Activated naive CD8-positive, alpha-beta T cell treated with anti-CD3 and anti-CD28 coated beads, Interleukin-2, amount 50 U/mL, for 24 hours (primary cell): ENCODE results near the gene MOV10L1.

Experiments used
- ATAC-seq: fragments of 150-1000 bp; cut with Tn5 transposase; one replicate; pipeline ENCODE4 v1.10.0; 2021
- DNase-seq: peaks from one replicate; pipeline ENCODE4 v3.0.0; 2021
- H3K27ac Mint-ChIP-seq: one replicate; pipeline ENCODE4 v1.8.0; 2021; ENCODE audit warnings: mild to moderate bottlenecking, mixed read lengths
- H3K27me3 Mint-ChIP-seq: one replicate; pipeline ENCODE4 v1.8.0; 2021; ENCODE audit warnings: mixed read lengths
- H3K36me3 Mint-ChIP-seq: one replicate; pipeline ENCODE4 v1.8.0; 2021; ENCODE audit warnings: low read depth, mixed read lengths
- H3K4me1 Mint-ChIP-seq: one replicate; pipeline ENCODE4 v1.8.0; 2021; ENCODE audit warnings: mixed read lengths
- H3K4me3 Mint-ChIP-seq: one replicate; pipeline ENCODE4 v1.8.0; 2021; ENCODE audit warnings: mild to moderate bottlenecking, moderate library complexity, mixed read lengths
- H3K9me3 Mint-ChIP-seq: one replicate; pipeline ENCODE4 v1.8.0; 2021; ENCODE audit warnings: mixed read lengths

Gene MOV10L1

DNA sequence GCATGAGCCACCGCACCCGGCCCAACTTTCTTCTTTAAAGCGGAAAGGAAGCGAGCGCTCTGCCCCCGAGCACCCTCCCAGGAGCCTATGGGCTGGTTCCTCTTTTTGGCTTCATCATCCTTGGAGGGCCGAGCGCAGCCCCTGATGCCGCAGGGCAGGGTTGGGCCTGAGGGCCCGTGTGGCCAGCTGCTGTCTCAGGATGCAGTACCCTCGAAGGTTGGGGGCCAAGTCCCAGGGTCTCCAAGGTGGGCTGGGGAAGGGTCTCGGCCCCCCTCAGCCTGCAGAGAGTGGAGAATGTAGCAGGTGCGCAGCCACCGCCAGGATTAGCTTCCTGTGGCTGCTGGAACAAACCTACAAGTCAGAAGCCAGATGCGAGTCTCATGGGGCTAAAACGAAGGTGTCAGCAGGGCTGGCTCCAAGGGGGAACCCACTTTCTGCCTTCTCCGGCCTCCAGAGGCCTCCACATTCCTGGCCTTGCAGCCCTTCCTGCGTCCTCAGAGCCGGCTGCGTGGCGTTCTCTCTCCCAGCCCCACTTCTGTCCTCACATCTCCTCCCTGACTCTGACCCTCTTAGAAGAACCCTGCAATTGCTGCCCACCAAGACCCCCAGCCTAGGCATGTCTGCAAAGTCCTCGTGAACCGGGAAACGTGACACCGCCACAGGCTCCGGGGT, 83.6 kb downstream of the MOV10L1 start:
- Mint-ChIP-seq H3K27me3 (peaks cover 27% of the 10 kb centered on the region), H3K27ac (no peak overlapping the region)
- ATAC-seq: no peak

DNA sequence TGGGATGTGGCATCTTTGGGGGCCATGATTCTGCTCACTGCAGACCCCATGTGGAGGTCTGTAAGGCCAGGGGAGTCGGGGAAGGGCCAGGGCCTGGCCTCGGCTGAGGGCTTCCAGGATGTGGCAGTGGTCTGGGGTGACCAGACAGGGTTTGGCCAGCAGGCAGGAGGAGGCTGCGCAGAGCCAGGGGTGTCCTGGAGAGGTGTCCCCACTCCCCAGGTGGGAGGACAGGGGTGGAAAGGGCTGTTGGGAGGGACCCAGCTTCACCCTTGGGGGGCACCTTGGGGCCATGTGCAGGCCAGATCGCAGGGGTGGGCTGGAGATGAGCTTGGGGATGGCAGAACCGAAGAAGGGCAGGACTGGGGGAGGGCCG, 84.2 kb downstream of the MOV10L1 start:
- peaks cover 3% of the 10 kb centered on the region for H3K4me1 Mint-ChIP-seq
- H3K4me3 Mint-ChIP-seq: no peak overlapping the region
- H3K36me3 Mint-ChIP-seq: no peaks in the 10 kb centered on the region
- H3K27ac Mint-ChIP-seq: no peak overlapping the region
- DNase-seq (no peak), ATAC-seq (no peak)
- H3K9me3 Mint-ChIP-seq: no peaks in the 10 kb centered on the region
- H3K27me3 Mint-ChIP-seq: peaks cover 22% of the 10 kb centered on the region

More for the DNA sequence above, 83.6 kb downstream of the MOV10L1 start:
- no peaks in the 10 kb centered on the region for H3K9me3 Mint-ChIP-seq
- no peaks in the 10 kb centered on the region for H3K36me3 Mint-ChIP-seq
- no peak overlapping the region for H3K4me3 Mint-ChIP-seq
- peaks cover 5% of the 10 kb centered on the region for H3K4me1 Mint-ChIP-seq
- peak; percentile 4 for DNase-seq

DNA sequence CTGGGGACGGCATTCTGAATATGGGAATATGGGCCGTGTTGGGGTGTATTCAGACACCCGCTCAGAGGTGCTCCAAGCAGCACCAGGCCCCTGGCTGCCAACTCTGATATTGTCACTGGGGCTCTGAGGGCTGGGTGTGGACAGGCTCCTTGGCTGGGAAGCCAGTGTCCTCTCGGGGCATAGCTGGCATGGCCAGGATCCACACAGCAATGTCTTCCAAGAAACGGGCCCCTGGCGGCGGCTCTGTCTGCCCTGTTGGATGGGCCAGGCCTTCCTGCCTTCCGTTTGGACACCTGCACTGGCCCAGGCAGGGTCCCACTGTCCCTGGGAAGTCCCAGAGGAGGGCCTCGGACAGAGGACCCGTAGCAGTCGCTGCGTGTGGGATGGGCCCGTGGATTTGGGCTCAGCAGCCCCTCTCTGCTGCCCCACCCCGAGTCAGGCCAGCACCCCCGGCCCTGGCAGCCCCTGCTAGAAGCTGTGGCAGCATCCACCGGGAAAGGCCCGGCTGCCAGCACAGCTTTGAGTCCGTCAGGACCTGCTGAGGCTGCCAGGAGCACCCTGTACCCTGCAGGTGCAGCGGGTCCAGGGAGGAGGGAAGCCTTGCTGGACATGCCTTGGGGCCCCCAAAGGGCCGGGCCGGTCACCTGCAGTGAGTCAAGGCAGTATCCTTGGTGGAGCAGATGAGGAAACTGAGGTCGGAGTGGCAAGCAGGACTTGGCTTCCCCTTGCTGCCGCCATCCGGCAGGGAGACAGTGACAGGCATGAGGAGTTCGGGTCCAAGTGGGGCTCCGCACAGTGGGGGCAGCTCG, 84.8 kb downstream of the MOV10L1 start:
- Mint-ChIP-seq H3K27me3 (peaks cover 18% of the 10 kb centered on the region), H3K36me3 (no peaks in the 10 kb centered on the region), H3K27ac (no peak overlapping the region), H3K9me3 (no peaks in the 10 kb centered on the region), H3K4me1 (peaks cover under 1% of the 10 kb centered on the region), H3K4me3 (no peak overlapping the region)
- ATAC-seq (no peak), DNase-seq (no peak)

DNA sequence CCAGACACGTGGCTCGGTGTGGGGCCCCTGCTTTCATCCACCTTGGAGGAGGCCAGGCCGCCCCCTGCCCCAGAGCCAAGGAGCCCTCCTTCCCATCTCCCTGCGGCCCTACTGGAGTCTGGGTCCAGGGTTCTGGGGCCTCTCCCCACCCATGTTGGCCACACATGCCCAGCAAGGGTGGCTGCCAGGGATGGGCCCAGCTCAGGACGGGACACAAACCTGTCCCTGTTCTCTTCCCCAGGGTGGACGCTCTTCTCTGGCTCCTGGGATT, 85.3 kb downstream of the MOV10L1 start:
- Mint-ChIP-seq H3K4me1 (peaks cover 3% of the 10 kb centered on the region), H3K27ac (no peak overlapping the region), H3K27me3 (peaks cover 18% of the 10 kb centered on the region), H3K36me3 (no peaks in the 10 kb centered on the region), H3K9me3 (no peaks in the 10 kb centered on the region), H3K4me3 (no peak overlapping the region)
- peak; percentile 4 for DNase-seq
- no peak for ATAC-seq

DNA sequence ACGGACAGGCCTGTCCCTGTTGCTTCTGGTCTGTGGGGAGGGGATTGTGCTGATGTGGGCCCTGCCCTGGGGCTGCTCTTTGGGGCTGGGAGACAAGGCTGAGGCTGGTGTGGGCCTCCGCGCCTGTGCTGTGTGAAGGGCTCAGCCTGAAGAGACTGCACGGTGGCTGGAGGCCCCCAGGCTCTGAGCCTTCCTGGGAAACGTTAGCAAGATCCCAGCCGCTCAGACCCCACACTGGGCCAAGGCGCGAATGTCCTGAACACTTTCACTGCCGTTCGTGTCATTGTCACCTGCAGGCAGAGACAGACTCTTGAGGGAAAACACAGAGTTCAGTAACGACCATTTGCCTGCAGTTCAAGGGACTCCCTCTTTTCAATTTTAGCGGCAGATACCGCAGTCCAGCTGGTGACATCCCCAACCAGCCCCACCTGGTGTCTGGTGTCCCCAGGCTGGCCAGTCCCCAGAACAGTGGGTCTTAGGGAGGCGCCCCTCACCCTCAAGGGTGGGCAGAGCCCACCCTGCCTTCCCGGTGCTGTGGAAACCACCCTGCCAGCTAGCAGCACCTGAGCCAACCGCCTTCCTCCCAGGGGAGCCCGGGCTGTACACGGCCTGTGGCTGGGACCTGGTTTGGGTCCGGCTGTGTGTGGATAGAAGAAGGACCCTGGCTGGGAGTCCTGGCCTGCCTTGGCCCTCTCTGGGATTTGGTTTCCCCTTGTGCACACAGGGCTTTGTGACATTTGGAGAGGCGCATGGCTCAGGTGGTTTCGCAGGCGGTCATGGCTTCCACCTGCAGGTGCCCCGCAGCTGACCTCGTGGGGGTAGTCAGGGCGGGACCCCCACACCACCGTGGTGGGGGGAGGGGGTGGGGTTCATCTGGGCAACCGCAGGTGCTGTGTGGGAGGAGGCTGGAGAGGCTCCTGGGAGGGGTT, 86.4 kb downstream of the MOV10L1 start:
- peaks cover 15% of the 10 kb centered on the region for H3K27me3 Mint-ChIP-seq
- H3K4me1 Mint-ChIP-seq: peaks cover 3% of the 10 kb centered on the region
- no peaks in the 10 kb centered on the region for H3K9me3 Mint-ChIP-seq
- no peaks in the 10 kb centered on the region for H3K36me3 Mint-ChIP-seq
- ATAC-seq: no peak
- DNase-seq: no peak
- no peak overlapping the region for H3K4me3 Mint-ChIP-seq
- H3K27ac Mint-ChIP-seq: no peak overlapping the region

DNA sequence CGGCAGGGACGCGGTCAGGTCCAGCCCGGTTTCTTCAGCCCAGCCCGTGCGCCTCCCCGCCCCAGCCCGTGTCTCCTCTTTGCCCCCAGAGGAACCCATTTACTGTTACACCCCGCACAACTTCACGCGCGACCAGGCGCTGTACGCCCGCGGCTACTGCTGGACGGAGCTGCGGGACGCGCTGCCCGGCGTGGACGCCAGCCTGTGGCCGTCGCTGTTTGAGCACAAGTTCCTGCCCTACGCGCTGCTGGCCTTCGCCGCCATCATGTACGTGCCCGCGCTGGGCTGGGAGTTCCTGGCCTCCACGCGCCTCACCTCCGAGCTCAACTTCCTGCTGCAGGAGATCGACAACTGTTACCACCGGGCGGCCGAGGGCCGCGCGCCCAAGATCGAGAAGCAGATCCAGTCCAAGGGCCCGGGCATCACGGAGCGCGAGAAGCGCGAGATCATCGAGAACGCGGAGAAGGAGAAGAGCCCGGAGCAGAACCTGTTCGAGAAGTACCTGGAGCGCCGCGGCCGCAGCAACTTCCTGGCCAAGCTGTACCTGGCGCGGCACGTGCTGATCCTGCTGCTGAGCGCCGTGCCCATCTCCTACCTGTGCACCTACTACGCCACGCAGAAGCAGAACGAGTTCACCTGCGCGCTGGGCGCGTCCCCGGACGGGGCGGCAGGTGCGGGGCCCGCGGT, 87.2 kb downstream of the MOV10L1 start:
- H3K36me3 Mint-ChIP-seq: no peaks in the 10 kb centered on the region
- no peak overlapping the region for H3K4me3 Mint-ChIP-seq
- peaks cover 3% of the 10 kb centered on the region for H3K4me1 Mint-ChIP-seq
- H3K27me3 Mint-ChIP-seq: peaks cover 13% of the 10 kb centered on the region
- H3K9me3 Mint-ChIP-seq: no peaks in the 10 kb centered on the region
- DNase-seq (no peak), ATAC-seq (no peak)
- H3K27ac Mint-ChIP-seq: no peak overlapping the region

DNA sequence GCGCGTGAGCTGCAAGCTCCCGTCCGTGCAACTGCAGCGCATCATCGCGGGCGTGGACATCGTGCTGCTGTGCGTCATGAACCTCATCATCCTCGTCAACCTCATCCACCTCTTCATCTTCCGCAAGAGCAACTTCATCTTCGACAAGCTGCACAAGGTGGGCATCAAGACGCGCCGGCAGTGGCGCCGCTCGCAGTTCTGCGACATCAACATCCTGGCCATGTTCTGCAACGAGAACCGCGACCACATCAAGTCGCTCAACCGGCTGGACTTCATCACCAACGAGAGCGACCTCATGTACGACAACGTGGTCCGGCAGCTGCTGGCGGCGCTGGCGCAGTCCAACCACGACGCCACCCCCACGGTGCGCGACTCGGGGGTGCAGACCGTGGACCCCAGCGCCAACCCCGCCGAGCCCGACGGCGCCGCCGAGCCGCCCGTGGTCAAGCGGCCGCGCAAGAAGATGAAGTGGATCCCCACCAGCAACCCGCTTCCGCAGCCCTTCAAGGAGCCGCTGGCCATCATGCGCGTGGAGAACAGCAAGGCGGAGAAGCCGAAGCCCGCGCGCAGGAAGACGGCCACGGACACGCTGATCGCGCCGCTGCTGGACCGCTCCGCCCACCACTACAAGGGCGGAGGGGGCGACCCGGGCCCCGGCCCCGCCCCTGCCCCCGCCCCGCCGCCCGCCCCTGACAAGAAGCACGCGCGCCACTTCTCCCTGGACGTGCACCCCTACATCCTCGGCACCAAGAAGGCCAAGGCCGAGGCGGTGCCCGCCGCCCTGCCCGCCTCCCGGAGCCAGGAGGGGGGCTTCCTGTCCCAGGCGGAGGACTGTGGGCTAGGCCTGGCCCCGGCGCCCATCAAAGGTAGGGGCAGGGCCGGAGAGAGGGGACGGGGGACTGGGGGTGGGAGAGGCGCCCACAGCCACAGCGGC, 88.0 kb downstream of the MOV10L1 start:
- peaks cover 9% of the 10 kb centered on the region for H3K27me3 Mint-ChIP-seq
- ATAC-seq (no peak), DNase-seq (no peak)
- H3K27ac Mint-ChIP-seq: no peak overlapping the region
- peaks cover 3% of the 10 kb centered on the region for H3K4me1 Mint-ChIP-seq
- H3K4me3 Mint-ChIP-seq: no peak overlapping the region
- no peaks in the 10 kb centered on the region for H3K9me3 Mint-ChIP-seq
- H3K36me3 Mint-ChIP-seq: no peaks in the 10 kb centered on the region

DNA sequence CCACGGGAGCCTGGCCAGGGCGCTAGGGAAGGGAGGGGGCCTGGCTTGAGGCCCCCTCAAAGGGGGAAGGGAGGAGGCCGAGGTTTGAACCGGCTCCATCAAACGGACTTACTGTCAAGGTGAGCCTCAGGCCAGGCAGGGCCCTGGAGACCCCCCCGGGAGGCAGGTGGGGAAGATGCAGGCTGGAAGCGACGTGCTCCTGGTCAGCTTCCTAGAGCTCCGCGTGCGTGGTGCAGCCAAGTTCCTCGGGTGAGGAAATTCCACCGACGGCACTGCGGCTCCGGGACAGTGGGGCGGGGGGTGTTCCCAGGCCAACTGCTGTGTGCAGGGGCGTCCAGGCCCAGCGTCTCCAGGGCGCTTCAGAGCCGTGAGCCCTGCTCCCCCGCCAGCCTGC, 88.7 kb downstream of the MOV10L1 start:
- no peak for DNase-seq
- Mint-ChIP-seq H3K9me3 (no peaks in the 10 kb centered on the region), H3K27me3 (peaks cover 4% of the 10 kb centered on the region), H3K4me1 (peaks cover 3% of the 10 kb centered on the region), H3K36me3 (no peaks in the 10 kb centered on the region), H3K4me3 (no peak overlapping the region), H3K27ac (no peak overlapping the region)
- no peak for ATAC-seq

DNA sequence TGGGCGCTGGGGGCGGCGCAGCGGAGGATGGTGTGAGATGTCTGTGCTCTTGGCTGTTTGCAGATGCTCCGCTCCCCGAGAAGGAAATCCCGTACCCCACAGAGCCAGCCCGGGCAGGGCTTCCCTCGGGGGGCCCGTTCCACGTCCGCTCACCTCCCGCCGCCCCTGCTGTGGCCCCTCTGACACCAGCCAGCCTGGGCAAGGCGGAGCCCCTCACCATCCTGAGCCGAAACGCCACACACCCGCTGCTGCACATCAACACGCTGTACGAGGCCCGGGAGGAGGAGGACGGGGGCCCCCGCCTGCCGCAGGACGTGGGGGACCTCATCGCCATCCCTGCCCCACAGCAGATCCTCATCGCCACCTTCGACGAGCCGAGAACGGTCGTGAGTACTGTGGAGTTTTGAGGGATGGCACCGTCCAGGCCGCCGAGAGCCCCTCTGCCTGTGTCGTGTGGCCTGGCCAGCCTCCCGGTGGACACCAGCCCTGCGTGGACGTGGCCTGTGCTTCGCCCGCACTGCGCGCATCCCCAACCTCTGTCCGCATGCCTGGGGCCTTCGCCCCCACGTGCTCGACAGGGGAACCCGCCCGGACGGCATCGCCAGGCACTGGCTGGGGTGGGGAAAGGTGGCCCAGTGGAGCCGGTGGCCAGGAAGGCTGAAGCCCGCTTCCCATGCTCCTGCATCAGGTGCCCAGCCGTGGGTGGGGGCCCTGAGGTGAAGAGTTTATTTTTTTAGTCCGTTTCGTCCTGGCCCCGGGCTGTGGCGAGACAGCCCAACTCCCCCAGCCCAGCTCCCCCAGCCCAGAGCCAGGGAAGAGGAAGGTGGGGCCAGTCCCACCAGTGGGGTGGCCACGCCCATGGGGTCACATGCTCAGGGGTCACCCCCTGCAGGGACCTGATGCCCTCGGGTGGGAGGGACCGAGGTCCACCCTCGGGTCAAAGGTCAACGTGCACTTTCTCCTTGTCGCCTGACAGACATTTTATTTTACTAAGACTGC, 89.4 kb downstream of the MOV10L1 start:
- no peak for DNase-seq
- no peaks in the 10 kb centered on the region for H3K27me3 Mint-ChIP-seq
- no peaks in the 10 kb centered on the region for H3K9me3 Mint-ChIP-seq
- H3K27ac Mint-ChIP-seq: no peak overlapping the region
- H3K36me3 Mint-ChIP-seq: no peaks in the 10 kb centered on the region
- peaks cover 3% of the 10 kb centered on the region for H3K4me1 Mint-ChIP-seq
- ATAC-seq: no peak
- no peak overlapping the region for H3K4me3 Mint-ChIP-seq

DNA sequence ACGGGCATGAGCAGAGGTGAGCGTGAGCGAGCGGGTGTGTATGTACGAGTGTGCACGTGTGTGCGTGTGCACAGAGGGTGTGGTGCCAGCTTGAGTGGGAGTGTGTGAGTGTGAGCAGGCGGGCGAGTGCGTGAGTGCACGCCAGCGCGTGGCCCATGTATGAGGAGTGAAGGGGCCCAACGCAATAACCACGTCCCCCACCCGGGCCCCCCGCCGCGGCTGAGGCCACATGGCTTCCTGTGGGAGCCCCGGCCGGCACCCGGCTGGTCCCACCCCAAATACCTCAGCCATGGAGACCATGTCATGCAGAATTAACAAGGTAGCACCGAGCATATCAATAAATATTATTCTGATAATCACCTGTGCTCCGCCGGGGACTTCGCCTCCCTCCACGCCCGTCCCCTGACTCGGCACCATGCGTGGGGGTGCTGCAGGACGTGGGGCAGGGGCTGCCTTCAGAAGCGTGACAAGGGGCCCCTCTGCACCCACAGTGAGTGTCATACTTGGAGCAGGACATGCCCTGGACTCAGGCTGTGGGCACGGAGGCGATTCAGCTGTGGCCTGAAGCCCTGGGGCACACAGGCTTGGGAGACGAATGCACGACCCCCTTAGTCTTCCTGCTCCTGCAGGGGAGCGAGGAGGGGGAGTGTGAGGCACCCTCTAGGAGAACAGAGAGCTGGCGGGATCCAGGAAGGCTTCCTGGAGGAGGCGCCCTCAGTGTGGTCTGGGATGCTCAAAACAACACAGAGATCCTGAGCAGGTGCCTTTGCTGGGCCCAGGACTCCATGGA, 90.3 kb downstream of the MOV10L1 start:
- ATAC-seq: no peak
- no peak overlapping the region for H3K4me3 Mint-ChIP-seq
- no peaks in the 10 kb centered on the region for H3K9me3 Mint-ChIP-seq
- no peaks in the 10 kb centered on the region for H3K27me3 Mint-ChIP-seq
- no peak overlapping the region for H3K27ac Mint-ChIP-seq
- DNase-seq: no peak
- peaks cover 7% of the 10 kb centered on the region for H3K4me1 Mint-ChIP-seq
- no peaks in the 10 kb centered on the region for H3K36me3 Mint-ChIP-seq

DNA sequence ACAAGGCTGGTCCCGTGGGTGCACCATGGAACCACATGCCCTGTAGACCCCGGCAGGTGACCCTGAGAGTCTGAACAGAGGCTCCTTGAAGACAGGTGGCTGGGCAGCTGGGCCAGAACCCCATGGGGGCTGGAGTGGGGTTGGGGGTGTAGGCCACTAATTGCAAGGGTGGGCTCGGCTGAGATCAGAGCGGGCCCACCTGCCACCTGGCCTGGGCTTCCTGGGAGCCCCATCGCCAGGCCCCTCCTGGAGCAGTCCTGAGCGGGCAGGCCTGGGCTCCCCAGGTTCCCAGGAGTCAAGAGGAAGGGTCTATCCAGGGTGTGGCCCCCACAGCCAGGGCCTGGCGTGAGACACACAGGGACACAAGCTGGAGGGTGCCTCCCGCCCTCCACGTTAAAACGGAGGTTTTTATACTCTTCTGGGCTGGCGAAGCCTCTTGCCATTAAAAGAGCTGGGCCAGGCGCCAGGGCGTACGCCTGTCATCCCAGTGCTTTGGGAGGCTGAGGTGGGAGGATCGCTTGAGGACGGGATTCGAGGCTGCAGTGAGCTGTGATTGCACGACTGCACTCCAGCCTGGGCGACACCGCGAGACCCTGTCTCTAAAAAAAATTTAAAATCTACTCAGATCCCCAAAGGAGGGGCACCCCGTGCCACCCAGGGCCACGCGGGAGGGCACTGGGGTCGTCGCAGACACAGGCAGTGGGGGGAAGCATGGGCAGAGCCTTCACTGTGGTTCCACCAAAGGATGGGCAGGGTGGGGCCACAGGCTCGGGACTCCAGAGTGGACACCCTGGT, 91.1 kb downstream of the MOV10L1 start:
- Mint-ChIP-seq H3K4me1 (peaks cover 10% of the 10 kb centered on the region), H3K9me3 (no peaks in the 10 kb centered on the region), H3K36me3 (no peaks in the 10 kb centered on the region), H3K27ac (no peak overlapping the region), H3K27me3 (no peaks in the 10 kb centered on the region), H3K4me3 (no peak overlapping the region)
- ATAC-seq: no peak
- DNase-seq: no peak
